GM23338 (cell line): ENCODE measurements around the gene PRM1. TPM values are rescaled to one million over a fixed set of nuclear protein-coding genes. Genes with fewer than 3 reads are reported as not detected.

ENCODE experiments used
- ATAC-seq: fragments of 200-7000 bp; cut with Tn5 transposase; 3 replicates; pipeline ENCODE4 v1.9.1; 2020
- DNase-seq: peaks from one replicate; pipeline ENCODE4 v3.0.0-alpha.2; 2015; ENCODE audit warnings: low spot score
- H2AFZ ChIP-seq: fragments of 200-600 bp; sonication (generic); 2 replicates; pipeline ENCODE4 v1.8.0; 2016; ENCODE audit warnings: antibody characterized with exemption, mild to moderate bottlenecking, moderate library complexity
- H3F3A ChIP-seq: fragments of 200-600 bp; sonication (generic); replicated peaks from 2 replicates; pipeline ENCODE4 v1.8.0; 2017; ENCODE audit warnings: antibody characterized with exemption, mixed run types, low read depth
- H3K27ac ChIP-seq: fragments of 200-600 bp; sonication (generic); 2 replicates; pipeline ENCODE4 v1.6.1; 2016; ENCODE audit warnings: low read depth
- H3K27me3 ChIP-seq: fragments of 200-600 bp; sonication (generic); 2 replicates; pipeline ENCODE4 v1.8.0; 2016; ENCODE audit warnings: mild to moderate bottlenecking, mixed run types, moderate library complexity; ENCODE audit not compliant: insufficient read depth
- H3K36me3 ChIP-seq: fragments of 200-600 bp; sonication (generic); 2 replicates; pipeline ENCODE4 v1.8.0; 2016; ENCODE audit warnings: mild to moderate bottlenecking; ENCODE audit not compliant: insufficient read depth
- H3K4me1 ChIP-seq: fragments of 200-600 bp; sonication (generic); 2 replicates; pipeline ENCODE4 v1.8.0; 2016; ENCODE audit warnings: mild to moderate bottlenecking, moderate library complexity; ENCODE audit not compliant: insufficient read depth
- H3K4me2 ChIP-seq: fragments of 200-600 bp; sonication (generic); 2 replicates; pipeline ENCODE4 v1.7.1; 2017; ENCODE audit warnings: mixed run types
- H3K4me3 ChIP-seq: fragments of 200-600 bp; sonication (generic); 2 replicates; pipeline ENCODE4 v1.6.1; 2016; ENCODE audit warnings: mixed run types
- H3K79me2 ChIP-seq: fragments of 200-600 bp; sonication (generic); replicated peaks from 2 replicates; pipeline ENCODE4 v1.8.0; 2017; ENCODE audit warnings: mild to moderate bottlenecking; ENCODE audit not compliant: insufficient read depth
- H3K9me2 ChIP-seq: fragments of 200-600 bp; sonication (generic); 2 replicates; pipeline ENCODE4 v1.8.0; 2017; ENCODE audit not compliant: insufficient read depth
- H4K20me1 ChIP-seq: fragments of 200-600 bp; sonication (generic); replicated peaks from 2 replicates; pipeline ENCODE4 v1.8.0; 2017; ENCODE audit warnings: mild to moderate bottlenecking; ENCODE audit not compliant: insufficient read depth
- H3K27ac Mint-ChIP-seq: 2 replicates; pipeline ENCODE4 v1.8.0; 2020; ENCODE audit warnings: inconsistent platforms, mild to moderate bottlenecking, moderate library complexity, mixed read lengths
- H3K27me3 Mint-ChIP-seq: 3 replicates; pipeline ENCODE4 v1.8.0; 2022; ENCODE audit warnings: low read depth, mild to moderate bottlenecking, moderate library complexity, mixed read lengths, inconsistent platforms; ENCODE audit not compliant: insufficient read depth, poor library complexity
- H3K36me3 Mint-ChIP-seq: 3 replicates; pipeline ENCODE4 v1.8.0; 2021; ENCODE audit warnings: low read depth, mild to moderate bottlenecking, inconsistent platforms, moderate library complexity, mixed read lengths
- H3K4me1 Mint-ChIP-seq: 3 replicates; pipeline ENCODE4 v1.8.0; 2020; ENCODE audit warnings: mild to moderate bottlenecking, inconsistent platforms, mixed read lengths
- H3K4me3 Mint-ChIP-seq: 3 replicates; pipeline ENCODE4 v1.8.0; 2021; ENCODE audit warnings: moderate library complexity, mild to moderate bottlenecking, inconsistent platforms, mixed read lengths
- H3K9me3 Mint-ChIP-seq: 3 replicates; pipeline ENCODE4 v1.8.0; 2020; ENCODE audit warnings: moderate library complexity, mild to moderate bottlenecking, inconsistent platforms, mixed read lengths
- CREB1 ChIP-seq: fragments of 250-450 bp; sonication (Bioruptor Pico); IDR thresholded peaks from 2 replicates; pipeline ENCODE4 v1.5.0; 2020; ENCODE audit warnings: low read depth, mild to moderate bottlenecking, moderate library complexity
- CTCF ChIP-seq, 2 experiments: fragments of 200-600 bp in 1 of 2; sonication (generic) in 1 of 2; conservative IDR thresholded peaks; 2 replicates each; pipeline versions ENCODE4 v1.5.1 to v1.6.1; 2016 to 2017; ENCODE audit warnings: antibody characterized with exemption in 2 of 2, low read depth in 2 of 2, mild to moderate bottlenecking in 2 of 2, moderate library complexity in 1 of 2
- EZH2 ChIP-seq: fragments of 200-600 bp; sonication (generic); IDR thresholded peaks from one replicate; pipeline ENCODE4 v1.8.0; 2017; ENCODE audit warnings: antibody characterized with exemption, mild to moderate bottlenecking, low read depth; ENCODE audit not compliant: unreplicated experiment
- EZH2phosphoT487 ChIP-seq: fragments of 200-600 bp; sonication (generic); IDR thresholded peaks from one replicate; pipeline ENCODE4 v1.8.1; 2018; ENCODE audit warnings: antibody characterized with exemption; ENCODE audit not compliant: unreplicated experiment
- JUNB ChIP-seq: IDR thresholded peaks from one replicate; pipeline ENCODE4 v1.6.1; 2016; ENCODE audit warnings: antibody characterized with exemption; ENCODE audit not compliant: unreplicated experiment
- NANOG ChIP-seq: IDR thresholded peaks from 2 replicates; pipeline ENCODE4 v1.6.1; 2016; ENCODE audit warnings: antibody characterized with exemption, borderline replicate concordance
- POLR2AphosphoS5 ChIP-seq: IDR thresholded peaks from 2 replicates; pipeline ENCODE4 v1.6.1; 2016; ENCODE audit warnings: antibody characterized with exemption, low read depth
- REST ChIP-seq: IDR thresholded peaks from one replicate; pipeline ENCODE4 v1.6.1; 2018; ENCODE audit warnings: antibody characterized with exemption; ENCODE audit not compliant: unreplicated experiment
- STAT1 ChIP-seq: IDR thresholded peaks from one replicate; pipeline ENCODE4 v1.6.1; 2016; ENCODE audit warnings: antibody characterized with exemption; ENCODE audit not compliant: unreplicated experiment
- ZNF114 ChIP-seq: fragments of 250-450 bp; sonication (Bioruptor Pico); IDR thresholded peaks from 2 replicates; pipeline ENCODE4 v1.5.0; 2020; ENCODE audit warnings: mild to moderate bottlenecking, moderate library complexity
- ZNF331 ChIP-seq: fragments of 250-450 bp; sonication (Bioruptor Pico); IDR thresholded peaks from 2 replicates; pipeline ENCODE4 v1.5.0; 2020; ENCODE audit warnings: low read depth, mild to moderate bottlenecking, moderate library complexity
- polyA plus RNA-seq: library from polyadenylated mRNA; unstranded; fragments of >200 nt; fragmentation: Nextera tagmentation; extraction: Ambion mirVana; gene quantifications from 2 replicates; pipeline ENCODE4 v1.2.1, GENCODE V29; 2016
- total RNA-seq: library from RNA; depleted of rRNA; stranded (reverse); fragments of >200 nt; shearing (Covaris generic); gene quantifications from 2 replicates; pipeline ENCODE4 v1.2.3, GENCODE V29; 2014
- TF ChIP-seq, protein P1 (sequence below): IDR thresholded peaks from 2 replicates; pipeline ENCODE4 v1.6.1; 2016; ENCODE audit warnings: antibody characterized with exemption
- TF ChIP-seq, protein P2 (sequence below): fragments of 250-450 bp; sonication (Bioruptor Pico); IDR thresholded peaks from 2 replicates; pipeline ENCODE4 v1.5.0; 2020; ENCODE audit warnings: mild to moderate bottlenecking, moderate library complexity

PRM1 gene
- total and polyA plus RNA-seq, 2 experiments from 2014 or later, result 1.2 TPM; not detected in 1

DNA sequence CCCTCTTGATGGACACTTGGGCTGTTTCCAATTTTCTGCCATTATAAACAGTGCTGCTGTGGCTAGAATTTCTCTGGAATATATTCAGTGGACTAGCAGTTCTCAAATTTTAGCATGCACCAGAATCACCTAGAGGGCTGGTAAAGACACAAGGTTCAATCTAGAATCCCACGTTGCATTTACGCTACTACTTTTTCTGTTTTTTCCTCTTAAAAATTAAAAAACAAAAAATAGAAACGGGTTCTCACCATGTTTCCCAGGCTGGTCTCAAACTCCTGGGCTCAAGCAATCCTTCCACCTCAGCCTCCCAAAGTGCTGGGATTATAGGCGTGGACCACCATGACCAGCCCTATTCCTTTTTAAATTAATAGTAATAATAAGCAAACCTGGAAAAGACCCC, 14.5 kb upstream of the PRM1 start:
- ATAC-seq, result no peak
- no peak overlapping the region for H3K4me3 Mint-ChIP-seq
- peaks cover under 1% of the 10 kb centered on the region for H3K27me3 Mint-ChIP-seq
- peaks cover 22% of the 10 kb centered on the region for H3K4me1 Mint-ChIP-seq
- no peaks in the 10 kb centered on the region for H3K27me3 ChIP-seq
- no peaks in the 10 kb centered on the region for H3K36me3 Mint-ChIP-seq
- H3K27ac Mint-ChIP-seq, result no peak overlapping the region
- H3K79me2 ChIP-seq, result no peaks in the 10 kb centered on the region
- H4K20me1 ChIP-seq, result no peaks in the 10 kb centered on the region
- H2AFZ ChIP-seq, result peak overlapping the region; percentile 96; the same call in 1 of the 2 replicates
- H3K4me2 ChIP-seq, result no peak overlapping the region
- DNase-seq, result no peak
- no peaks in the 10 kb centered on the region for H3K36me3 ChIP-seq
- no peak overlapping the region for H3K27ac ChIP-seq
- H3K4me3 ChIP-seq, result no peak overlapping the region
- peaks cover 21% of the 10 kb centered on the region for H3K4me1 ChIP-seq
- TF ChIP-seq EZH2phosphoT487 (no peak), ZNF331 (no peak), POLR2AphosphoS5 (no peak), REST (no peak), JUNB (no peak), NANOG (no peak), ZNF114 (CRISPR knock-in tag) (no peak), STAT1 (no peak), CREB1 (CRISPR knock-in tag) (no peak), EZH2 (no peak), CTCF (conservative IDR thresholded peaks at IDR 0.05; ENCODE audit: low read depth in 2 of 2) (no peak)
- TF ChIP-seq, protein P1, sequence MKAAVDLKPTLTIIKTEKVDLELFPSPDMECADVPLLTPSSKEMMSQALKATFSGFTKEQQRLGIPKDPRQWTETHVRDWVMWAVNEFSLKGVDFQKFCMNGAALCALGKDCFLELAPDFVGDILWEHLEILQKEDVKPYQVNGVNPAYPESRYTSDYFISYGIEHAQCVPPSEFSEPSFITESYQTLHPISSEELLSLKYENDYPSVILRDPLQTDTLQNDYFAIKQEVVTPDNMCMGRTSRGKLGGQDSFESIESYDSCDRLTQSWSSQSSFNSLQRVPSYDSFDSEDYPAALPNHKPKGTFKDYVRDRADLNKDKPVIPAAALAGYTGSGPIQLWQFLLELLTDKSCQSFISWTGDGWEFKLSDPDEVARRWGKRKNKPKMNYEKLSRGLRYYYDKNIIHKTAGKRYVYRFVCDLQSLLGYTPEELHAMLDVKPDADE, result no peak
- TF ChIP-seq, protein P2, sequence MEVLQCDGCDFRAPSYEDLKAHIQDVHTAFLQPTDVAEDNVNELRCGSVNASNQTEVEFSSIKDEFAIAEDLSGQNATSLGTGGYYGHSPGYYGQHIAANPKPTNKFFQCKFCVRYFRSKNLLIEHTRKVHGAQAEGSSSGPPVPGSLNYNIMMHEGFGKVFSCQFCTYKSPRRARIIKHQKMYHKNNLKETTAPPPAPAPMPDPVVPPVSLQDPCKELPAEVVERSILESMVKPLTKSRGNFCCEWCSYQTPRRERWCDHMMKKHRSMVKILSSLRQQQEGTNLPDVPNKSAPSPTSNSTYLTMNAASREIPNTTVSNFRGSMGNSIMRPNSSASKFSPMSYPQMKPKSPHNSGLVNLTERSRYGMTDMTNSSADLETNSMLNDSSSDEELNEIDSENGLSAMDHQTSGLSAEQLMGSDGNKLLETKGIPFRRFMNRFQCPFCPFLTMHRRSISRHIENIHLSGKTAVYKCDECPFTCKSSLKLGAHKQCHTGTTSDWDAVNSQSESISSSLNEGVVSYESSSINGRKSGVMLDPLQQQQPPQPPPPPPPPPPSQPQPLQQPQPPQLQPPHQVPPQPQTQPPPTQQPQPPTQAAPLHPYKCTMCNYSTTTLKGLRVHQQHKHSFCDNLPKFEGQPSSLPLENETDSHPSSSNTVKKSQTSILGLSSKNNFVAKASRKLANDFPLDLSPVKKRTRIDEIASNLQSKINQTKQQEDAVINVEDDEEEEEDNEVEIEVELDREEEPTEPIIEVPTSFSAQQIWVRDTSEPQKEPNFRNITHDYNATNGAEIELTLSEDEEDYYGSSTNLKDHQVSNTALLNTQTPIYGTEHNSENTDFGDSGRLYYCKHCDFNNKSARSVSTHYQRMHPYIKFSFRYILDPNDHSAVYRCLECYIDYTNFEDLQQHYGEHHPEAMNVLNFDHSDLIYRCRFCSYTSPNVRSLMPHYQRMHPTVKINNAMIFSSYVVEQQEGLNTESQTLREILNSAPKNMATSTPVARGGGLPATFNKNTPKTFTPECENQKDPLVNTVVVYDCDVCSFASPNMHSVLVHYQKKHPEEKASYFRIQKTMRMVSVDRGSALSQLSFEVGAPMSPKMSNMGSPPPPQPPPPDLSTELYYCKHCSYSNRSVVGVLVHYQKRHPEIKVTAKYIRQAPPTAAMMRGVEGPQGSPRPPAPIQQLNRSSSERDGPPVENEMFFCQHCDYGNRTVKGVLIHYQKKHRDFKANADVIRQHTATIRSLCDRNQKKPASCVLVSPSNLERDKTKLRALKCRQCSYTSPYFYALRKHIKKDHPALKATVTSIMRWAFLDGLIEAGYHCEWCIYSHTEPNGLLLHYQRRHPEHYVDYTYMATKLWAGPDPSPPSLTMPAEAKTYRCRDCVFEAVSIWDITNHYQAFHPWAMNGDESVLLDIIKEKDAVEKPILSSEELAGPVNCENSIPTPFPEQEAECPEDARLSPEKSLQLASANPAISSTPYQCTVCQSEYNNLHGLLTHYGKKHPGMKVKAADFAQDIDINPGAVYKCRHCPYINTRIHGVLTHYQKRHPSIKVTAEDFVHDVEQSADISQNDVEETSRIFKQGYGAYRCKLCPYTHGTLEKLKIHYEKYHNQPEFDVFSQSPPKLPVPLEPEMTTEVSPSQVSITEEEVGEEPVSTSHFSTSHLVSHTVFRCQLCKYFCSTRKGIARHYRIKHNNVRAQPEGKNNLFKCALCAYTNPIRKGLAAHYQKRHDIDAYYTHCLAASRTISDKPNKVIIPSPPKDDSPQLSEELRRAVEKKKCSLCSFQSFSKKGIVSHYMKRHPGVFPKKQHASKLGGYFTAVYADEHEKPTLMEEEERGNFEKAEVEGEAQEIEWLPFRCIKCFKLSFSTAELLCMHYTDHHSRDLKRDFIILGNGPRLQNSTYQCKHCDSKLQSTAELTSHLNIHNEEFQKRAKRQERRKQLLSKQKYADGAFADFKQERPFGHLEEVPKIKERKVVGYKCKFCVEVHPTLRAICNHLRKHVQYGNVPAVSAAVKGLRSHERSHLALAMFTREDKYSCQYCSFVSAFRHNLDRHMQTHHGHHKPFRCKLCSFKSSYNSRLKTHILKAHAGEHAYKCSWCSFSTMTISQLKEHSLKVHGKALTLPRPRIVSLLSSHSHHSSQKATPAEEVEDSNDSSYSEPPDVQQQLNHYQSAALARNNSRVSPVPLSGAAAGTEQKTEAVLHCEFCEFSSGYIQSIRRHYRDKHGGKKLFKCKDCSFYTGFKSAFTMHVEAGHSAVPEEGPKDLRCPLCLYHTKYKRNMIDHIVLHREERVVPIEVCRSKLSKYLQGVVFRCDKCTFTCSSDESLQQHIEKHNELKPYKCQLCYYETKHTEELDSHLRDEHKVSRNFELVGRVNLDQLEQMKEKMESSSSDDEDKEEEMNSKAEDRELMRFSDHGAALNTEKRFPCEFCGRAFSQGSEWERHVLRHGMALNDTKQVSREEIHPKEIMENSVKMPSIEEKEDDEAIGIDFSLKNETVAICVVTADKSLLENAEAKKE (CRISPR knock-in tag), result no peak
- no peaks in the 10 kb centered on the region for H3K9me3 Mint-ChIP-seq
- no peaks in the 10 kb centered on the region for H3K9me2 ChIP-seq
- H3F3A ChIP-seq, result peaks cover 7% of the 10 kb centered on the region; the same call in 1 of the 2 replicates
